Activated T-cell treated with anti-CD3 and anti-CD28 coated beads, Interleukin-2, amount 50 U/mL, for 72 hours (primary cell): ENCODE data around the gene KLKB1. TPM values are rescaled to one million over a fixed set of nuclear protein-coding genes. Genes with fewer than 3 reads are reported as not detected.

ENCODE experiments used
- total RNA-seq, 2 donors: library from RNA; stranded (reverse); gene quantifications; one replicate each; pipeline ENCODE4 v1.2.3, GENCODE V29; 2022

KLKB1 gene
- total RNA-seq, 2 donors from 2014 or later: 0.79 to 1.2 TPM

Other genes starting within 250 kb of the KLKB1 start
- under 1 TPM; 0.09 to 0.14 TPM for gene TLR3, start 158.4 kb upstream of the KLKB1 start, total RNA-seq
- 1 to 10 TPM in 1 of 2 donors, under 1 TPM in 1; 0.51 to 2.0 TPM for gene FAM149A, start 122.8 kb upstream of the KLKB1 start, total RNA-seq
- 10 to 100 TPM; 15.4 to 20.4 TPM for gene CYP4V2, start 35.9 kb upstream of the KLKB1 start, total RNA-seq
- gene F11, start 38.7 kb downstream of the KLKB1 start, total RNA-seq: not detected